ENCODE data around the gene RAD51B. TPM values are rescaled to one million over a fixed set of nuclear protein-coding genes. Genes with fewer than 3 reads are reported as not detected.

The RAD51B gene
- total RNA-seq, 1 donor = 22.4 TPM

- DNase-seq (ENCODE audit: low read depth in 2 of 3, low spot score in 2 of 3) = no peak
These were observed 623.5 kb downstream of the RAD51B start for GRCh38 chr14:68442828-68443629.

- DNase-seq (ENCODE audit: low read depth in 2 of 3, low spot score in 2 of 3) = peak in 2 of 3 donors; percentile 12 to 80
These were observed 625.0 kb downstream of the RAD51B start for GRCh38 chr14:68444449-68445168.

GRCh38 chr14:68446243-68447040, 626.9 kb downstream of the RAD51B start:
- DNase-seq (ENCODE audit: low read depth in 2 of 3, low spot score in 2 of 3) = no peak

DNA sequence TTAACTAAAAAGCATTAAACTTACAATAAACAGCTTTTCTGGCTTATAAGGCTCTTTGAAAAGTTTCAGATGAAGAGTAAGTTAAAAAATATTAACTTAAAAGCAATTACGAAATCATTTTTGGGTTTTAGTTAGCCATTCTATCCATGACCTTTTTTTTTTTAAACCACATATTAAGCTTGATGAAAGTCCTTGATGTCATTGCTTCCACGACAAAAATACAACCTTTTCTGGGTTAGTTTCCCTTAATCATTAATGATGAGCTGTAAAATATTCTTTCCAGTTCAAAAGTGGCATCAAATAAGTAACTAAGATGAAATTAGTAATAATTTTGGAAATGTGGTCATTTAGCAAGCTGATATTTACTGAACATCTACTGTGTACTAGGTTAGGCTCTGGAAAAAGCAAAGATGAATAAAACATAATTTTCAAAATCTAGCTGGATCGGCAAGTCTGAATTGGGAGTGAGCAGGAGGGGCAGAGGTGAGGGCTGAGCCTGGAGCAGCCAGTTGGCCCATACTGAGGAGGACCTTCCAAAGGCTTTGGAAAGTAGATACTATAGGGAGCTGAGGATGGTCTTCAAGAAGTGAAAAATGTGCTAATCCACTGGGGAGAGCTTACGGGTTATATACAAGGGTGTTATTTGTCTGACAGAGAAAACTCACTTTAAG, 628.1 kb downstream of the RAD51B start:
- no peak for DNase-seq (ENCODE audit: low read depth in 2 of 3, low spot score in 2 of 3)

- DNase-seq (ENCODE audit: low read depth in 2 of 3, low spot score in 2 of 3) = no peak
These were observed 628.8 kb downstream of the RAD51B start for GRCh38 chr14:68448252-68448902.

GRCh38 chr14:68449561-68450181, 630.1 kb downstream of the RAD51B start:
- DNase-seq (ENCODE audit: low read depth in 2 of 3, low spot score in 2 of 3) = no peak

DNA sequence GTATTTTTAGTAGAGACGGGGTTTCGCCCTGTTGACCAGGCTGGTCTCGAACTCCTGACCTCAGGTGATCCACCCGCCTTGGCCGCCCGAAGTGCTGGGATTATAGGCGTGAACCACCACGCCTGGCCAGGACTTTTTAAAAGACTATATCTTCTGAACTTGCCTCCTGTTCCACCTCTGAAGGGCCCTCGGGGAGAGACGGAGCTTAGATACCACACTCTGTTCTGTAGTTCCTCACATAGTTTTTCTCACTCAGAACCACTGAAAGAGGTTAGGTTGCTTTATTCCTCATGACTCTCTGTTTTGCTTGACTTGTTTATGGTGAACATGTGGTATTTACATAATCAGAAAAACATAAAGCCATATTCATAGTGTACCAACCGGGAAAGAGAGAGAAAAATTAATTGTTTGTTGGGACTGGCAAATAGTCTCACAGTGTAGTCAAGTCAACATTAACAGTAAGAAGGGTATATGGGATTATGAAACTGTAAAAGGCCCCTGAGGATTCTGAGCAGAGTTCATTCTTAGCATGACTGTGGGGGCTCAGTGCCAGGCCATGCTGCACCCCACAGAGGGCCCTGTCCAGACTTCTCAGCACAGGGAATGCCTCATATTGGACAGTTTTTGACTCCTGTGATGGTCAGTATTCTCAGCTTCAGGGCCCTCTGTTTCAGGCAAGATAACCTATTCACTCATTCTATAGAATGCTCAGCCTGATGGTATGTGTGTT, 631.0 kb downstream of the RAD51B start:
- DNase-seq (ENCODE audit: low read depth in 2 of 3, low spot score in 2 of 3) = no peak

DNA sequence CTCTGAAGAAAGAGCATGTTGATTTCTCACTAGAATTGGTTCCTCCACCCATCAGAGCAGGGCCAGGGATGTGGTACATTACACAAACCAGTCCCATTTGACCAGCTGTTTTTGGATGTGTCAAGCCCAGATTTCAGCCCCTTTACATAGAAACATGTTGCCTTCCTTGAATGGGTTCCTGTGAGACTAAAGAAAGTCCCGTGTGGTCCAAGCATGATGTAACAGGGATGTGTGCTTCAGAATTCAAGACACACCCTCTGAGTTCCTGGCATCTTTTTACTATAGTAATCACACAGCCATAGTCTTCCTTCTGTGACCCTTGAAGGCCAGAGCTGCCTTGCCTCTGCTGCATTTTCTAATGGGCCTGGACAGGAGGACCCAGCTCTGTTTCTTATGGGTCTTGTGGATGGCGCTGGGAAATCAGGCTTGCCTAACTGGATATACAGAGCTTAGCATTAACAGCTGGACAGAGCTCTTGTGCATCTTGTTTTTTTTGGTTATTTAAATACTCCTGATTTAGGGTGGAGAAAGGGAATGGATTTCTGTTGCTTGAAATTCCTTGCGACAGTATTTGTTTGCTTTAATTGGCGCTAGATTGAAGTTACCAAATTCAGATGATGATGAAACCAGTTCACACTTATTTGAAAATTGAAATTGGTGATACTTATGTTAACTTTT, 632.3 kb downstream of the RAD51B start:
- no peak for DNase-seq (ENCODE audit: low read depth in 2 of 3, low spot score in 2 of 3)

DNA sequence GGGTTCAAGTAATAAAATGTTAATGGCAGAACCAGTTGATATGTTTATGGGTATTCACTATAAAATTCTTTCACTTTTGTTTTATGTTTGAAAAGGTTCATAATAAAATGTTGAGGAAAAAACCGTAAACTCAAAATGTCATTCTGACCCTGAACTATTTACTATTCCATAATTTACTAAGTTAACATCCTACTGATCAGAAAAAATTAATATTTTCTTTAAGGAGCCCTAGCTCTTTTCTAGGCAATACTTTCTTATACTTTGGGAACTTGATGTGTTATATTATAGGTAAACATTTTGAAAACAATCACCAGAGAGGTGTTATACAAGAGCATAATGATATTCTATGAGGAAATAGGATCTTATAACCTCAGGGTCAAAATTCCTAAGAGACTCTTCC, 638.7 kb downstream of the RAD51B start:
- no peak for DNase-seq (ENCODE audit: low read depth in 2 of 3, low spot score in 2 of 3)

DNA sequence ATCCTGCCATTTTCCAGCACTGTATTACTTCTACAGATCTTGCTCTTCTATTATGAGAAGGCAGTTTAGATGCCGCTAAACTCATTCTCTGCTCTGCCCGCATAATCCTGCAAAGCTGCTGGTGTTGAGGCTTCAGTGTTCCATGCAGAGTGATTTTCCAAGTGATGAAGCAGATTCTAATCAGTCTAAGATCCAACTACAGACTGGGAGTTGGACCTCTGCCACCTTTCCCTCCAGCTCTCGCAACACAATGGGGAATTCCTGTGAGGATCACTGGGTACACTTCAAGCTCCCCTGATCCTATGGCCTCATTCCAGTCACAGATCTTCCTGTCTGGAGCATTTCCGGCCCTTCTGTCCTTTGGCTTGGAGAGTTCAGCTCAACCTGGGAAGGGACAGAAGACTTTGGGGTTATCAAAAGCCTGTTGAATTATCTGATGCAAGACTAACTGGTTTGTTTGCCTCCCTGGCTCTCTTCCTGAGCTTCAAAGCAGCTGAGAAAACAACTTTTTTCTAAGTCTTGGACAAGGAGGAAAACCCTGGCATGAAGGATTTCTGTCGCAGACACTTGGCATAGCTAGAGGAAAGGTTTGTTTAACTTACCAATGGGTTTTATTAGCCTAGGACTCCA, 639.4 kb downstream of the RAD51B start:
- no peak for DNase-seq (ENCODE audit: low read depth in 2 of 3, low spot score in 2 of 3)

- DNase-seq (ENCODE audit: low read depth in 2 of 3, low spot score in 2 of 3) = no peak
These were observed 640.0 kb downstream of the RAD51B start for GRCh38 chr14:68459480-68460136.

- DNase-seq (ENCODE audit: low read depth in 2 of 3, low spot score in 2 of 3) = no peak
These were observed 641.0 kb downstream of the RAD51B start for GRCh38 chr14:68460541-68460940.

- no peak for DNase-seq (ENCODE audit: low read depth in 2 of 3, low spot score in 2 of 3)
These were observed 641.5 kb downstream of the RAD51B start for GRCh38 chr14:68461086-68461485.

- no peak for DNase-seq (ENCODE audit: low read depth in 2 of 3, low spot score in 2 of 3)
These were observed 643.1 kb downstream of the RAD51B start for GRCh38 chr14:68462683-68463082.

DNA sequence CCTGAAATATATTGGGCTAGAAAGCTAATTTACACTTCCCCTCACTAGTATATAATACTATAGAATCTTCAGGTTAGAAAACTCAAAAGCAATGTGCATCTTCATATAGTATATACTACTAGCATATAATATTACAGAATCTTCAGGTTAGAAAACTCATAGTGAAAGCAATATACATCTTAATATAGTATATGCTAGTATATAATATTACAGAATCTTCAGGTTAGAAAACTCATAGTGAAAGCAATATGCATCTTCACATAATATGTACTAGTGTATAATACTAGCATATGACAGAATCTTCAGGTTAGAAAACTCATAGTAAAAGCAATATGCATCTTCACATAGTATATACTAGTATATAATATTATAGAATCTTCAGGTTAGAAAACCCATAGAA, 643.7 kb downstream of the RAD51B start:
- no peak for DNase-seq (ENCODE audit: low read depth in 2 of 3, low spot score in 2 of 3)

DNA sequence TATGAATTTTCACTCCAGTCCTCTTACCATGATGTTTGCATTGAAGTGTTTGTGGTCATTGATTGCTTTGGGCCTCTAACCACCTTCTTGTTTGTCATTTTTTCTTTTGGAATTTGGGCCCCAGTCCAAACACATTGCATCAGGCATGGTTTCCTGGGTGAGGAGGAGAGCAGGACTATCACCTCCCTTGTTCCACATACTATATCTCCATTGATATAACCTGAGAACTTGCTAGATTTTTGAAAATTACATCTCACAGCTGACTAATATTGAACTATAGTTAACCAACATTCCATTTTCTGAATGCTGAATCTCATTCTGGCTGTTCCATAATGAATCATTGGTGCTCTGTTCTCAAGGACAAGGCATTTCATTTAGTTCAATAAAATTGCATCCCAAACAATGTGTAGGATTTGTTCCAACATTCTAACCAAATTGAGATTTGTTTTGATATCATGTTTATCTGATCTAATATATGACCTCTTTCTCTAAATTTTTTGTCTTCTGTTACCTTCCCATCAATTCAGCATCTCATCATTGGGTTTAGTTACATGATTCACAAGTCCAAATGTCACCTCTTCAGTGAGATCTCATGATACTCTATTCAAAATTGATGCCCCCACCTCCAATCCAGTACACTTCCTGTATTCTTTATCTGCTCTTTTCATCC, 644.3 kb downstream of the RAD51B start:
- no peak for DNase-seq (ENCODE audit: low read depth in 2 of 3, low spot score in 2 of 3)

DNA sequence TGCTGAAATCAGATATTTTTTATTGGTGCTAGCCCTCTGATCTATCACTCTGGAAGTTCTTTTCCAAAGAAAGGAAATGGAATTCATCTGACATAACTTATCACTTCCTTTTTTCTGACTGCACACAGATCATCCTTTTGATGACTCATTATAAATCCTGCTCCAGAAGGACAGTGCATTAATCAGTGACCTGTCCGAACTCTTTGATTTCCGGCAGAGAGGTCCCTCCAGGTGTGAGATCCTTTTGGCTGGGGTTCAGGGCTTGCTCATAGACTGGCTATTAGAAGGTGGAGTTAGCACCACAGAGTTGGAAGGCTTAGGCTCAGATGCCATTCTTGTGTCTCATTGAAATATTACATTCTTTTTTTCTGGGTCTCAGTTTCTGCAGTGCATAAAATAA, 645.1 kb downstream of the RAD51B start:
- DNase-seq (ENCODE audit: low read depth in 2 of 3, low spot score in 2 of 3) = no peak

Data from hematopoietic multipotent progenitor cell (in vitro differentiated cells).